ENCODE measurements around the gene ZNF57.
"Not testable (repeated sequence)": the region's sequence is repeated elsewhere in the genome, so short reads cannot be mapped to it uniquely, and the experiment has no call there.

Gene ZNF57

GRCh38 chr19:2952953-2953481, 52.3 kb downstream of the ZNF57 start:
- DNase-seq (ENCODE audit: low spot score), result no peak

GRCh38 chr19:2957160-2957559, 56.4 kb downstream of the ZNF57 start:
- no peak for DNase-seq (ENCODE audit: low spot score)

- no peak for DNase-seq (ENCODE audit: low spot score)
Measured at GRCh38 chr19:2960120-2960519, 59.4 kb downstream of the ZNF57 start.

- peak; percentile 80 for DNase-seq (ENCODE audit: low spot score)
Measured at GRCh38 chr19:2962018-2962670, 61.4 kb downstream of the ZNF57 start.

GRCh38 chr19:2963122-2963521, 62.4 kb downstream of the ZNF57 start:
- no peak for DNase-seq (ENCODE audit: low spot score)

GRCh38 chr19:2963631-2964030, 62.9 kb downstream of the ZNF57 start:
- DNase-seq (ENCODE audit: low spot score), result not testable (repeated sequence)

GRCh38 chr19:2964874-2965273, 64.1 kb downstream of the ZNF57 start:
- DNase-seq (ENCODE audit: low spot score), result no peak

GRCh38 chr19:2967972-2968371, 67.2 kb downstream of the ZNF57 start:
- DNase-seq (ENCODE audit: low spot score), result no peak
